Measurements from ENCODE around the gene SLC39A11.
"Not testable (repeated sequence)": the region's sequence is repeated elsewhere in the genome, so short reads cannot be mapped to it uniquely, and the experiment has no call there.

Gene SLC39A11

GRCh38 chr17:72665852-72666851 is 426.3 kb downstream of the SLC39A11 start:
- DNase-seq = no peak

- no peak for DNase-seq
These were observed 429.7 kb downstream of the SLC39A11 start for GRCh38 chr17:72662827-72663190.

- no peak for DNase-seq
These were observed 430.3 kb downstream of the SLC39A11 start for GRCh38 chr17:72661945-72662826.

- DNase-seq = no peak
These were observed 431.2 kb downstream of the SLC39A11 start for GRCh38 chr17:72661116-72661944.

- DNase-seq = no peak
These were observed 432.0 kb downstream of the SLC39A11 start for GRCh38 chr17:72660274-72661115.

- no peak for DNase-seq
These were observed 432.7 kb downstream of the SLC39A11 start for GRCh38 chr17:72659811-72660210.

GRCh38 chr17:72658675-72659074 is 433.8 kb downstream of the SLC39A11 start:
- DNase-seq = no peak

- DNase-seq = no peak
These were observed 434.8 kb downstream of the SLC39A11 start for GRCh38 chr17:72657467-72658317.

- no peak for DNase-seq
These were observed 436.2 kb downstream of the SLC39A11 start for GRCh38 chr17:72656130-72656763.

GRCh38 chr17:72654706-72655105 is 437.8 kb downstream of the SLC39A11 start:
- DNase-seq = no peak

- no peak for DNase-seq
These were observed 440.5 kb downstream of the SLC39A11 start for GRCh38 chr17:72651988-72652387.

- no peak for DNase-seq
These were observed 443.8 kb downstream of the SLC39A11 start for GRCh38 chr17:72648702-72649101.

- DNase-seq = no peak
These were observed 446.3 kb downstream of the SLC39A11 start for GRCh38 chr17:72646176-72646575.

GRCh38 chr17:72644492-72644891 is 448.0 kb downstream of the SLC39A11 start:
- no peak for DNase-seq

- DNase-seq = no peak
These were observed 448.8 kb downstream of the SLC39A11 start for GRCh38 chr17:72643575-72644216.

GRCh38 chr17:72642720-72643119 is 449.8 kb downstream of the SLC39A11 start:
- DNase-seq = no peak

- no peak for DNase-seq
These were observed 451.9 kb downstream of the SLC39A11 start for GRCh38 chr17:72640415-72641165.

GRCh38 chr17:72639711-72640110 is 452.8 kb downstream of the SLC39A11 start:
- DNase-seq = no peak

GRCh38 chr17:72638932-72639331 is 453.6 kb downstream of the SLC39A11 start:
- not testable (repeated sequence) for DNase-seq

Data from NCI-H1694 (cell line).